OCI-LY1 (cell line): ENCODE measurements around the gene CRADD.

ENCODE experiments used
- EZH2 ChIP-seq: fragments of 200-600 bp; sonication (generic), shearing (Covaris generic); IDR thresholded peaks from 2 replicates; pipeline ENCODE4 v1.8.0; 2017; ENCODE audit warnings: borderline replicate concordance, mixed run types, mild to moderate bottlenecking, antibody characterized with exemption, low read length, moderate library complexity, mixed read lengths
- TF ChIP-seq, protein P1 (sequence below): fragments of 200-600 bp; sonication (generic), shearing (Covaris generic); IDR thresholded peaks from 2 replicates; pipeline ENCODE4 v1.5.1; 2017; ENCODE audit warnings: mild to moderate bottlenecking, antibody characterized with exemption, low read length, moderate library complexity, mixed read lengths

- TF ChIP-seq, protein P1, sequence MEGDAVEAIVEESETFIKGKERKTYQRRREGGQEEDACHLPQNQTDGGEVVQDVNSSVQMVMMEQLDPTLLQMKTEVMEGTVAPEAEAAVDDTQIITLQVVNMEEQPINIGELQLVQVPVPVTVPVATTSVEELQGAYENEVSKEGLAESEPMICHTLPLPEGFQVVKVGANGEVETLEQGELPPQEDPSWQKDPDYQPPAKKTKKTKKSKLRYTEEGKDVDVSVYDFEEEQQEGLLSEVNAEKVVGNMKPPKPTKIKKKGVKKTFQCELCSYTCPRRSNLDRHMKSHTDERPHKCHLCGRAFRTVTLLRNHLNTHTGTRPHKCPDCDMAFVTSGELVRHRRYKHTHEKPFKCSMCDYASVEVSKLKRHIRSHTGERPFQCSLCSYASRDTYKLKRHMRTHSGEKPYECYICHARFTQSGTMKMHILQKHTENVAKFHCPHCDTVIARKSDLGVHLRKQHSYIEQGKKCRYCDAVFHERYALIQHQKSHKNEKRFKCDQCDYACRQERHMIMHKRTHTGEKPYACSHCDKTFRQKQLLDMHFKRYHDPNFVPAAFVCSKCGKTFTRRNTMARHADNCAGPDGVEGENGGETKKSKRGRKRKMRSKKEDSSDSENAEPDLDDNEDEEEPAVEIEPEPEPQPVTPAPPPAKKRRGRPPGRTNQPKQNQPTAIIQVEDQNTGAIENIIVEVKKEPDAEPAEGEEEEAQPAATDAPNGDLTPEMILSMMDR: no peak
- TF ChIP-seq EZH2: no peak
Measured at GRCh38 chr12:93689076-93689834, 12.1 kb downstream of the CRADD start.
